GM23338 (cell line): Measurements from ENCODE around the gene RAD54L.
"Not testable (repeated sequence)": the region's sequence is repeated elsewhere in the genome, so short reads cannot be mapped to it uniquely, and the experiment has no call there.

Source experiments
- CREB1 ChIP-seq: fragments of 250-450 bp; sonication (Bioruptor Pico); IDR thresholded peaks from 2 replicates; pipeline ENCODE4 v1.5.0; 2020; ENCODE audit warnings: low read depth, mild to moderate bottlenecking, moderate library complexity
- ETS1 ChIP-seq: IDR thresholded peaks from 2 replicates; pipeline ENCODE4 v1.6.1; 2016; ENCODE audit warnings: antibody characterized with exemption
- EZH2 ChIP-seq: fragments of 200-600 bp; sonication (generic); IDR thresholded peaks from one replicate; pipeline ENCODE4 v1.8.0; 2017; ENCODE audit warnings: antibody characterized with exemption, mild to moderate bottlenecking, low read depth; ENCODE audit not compliant: unreplicated experiment
- EZH2phosphoT487 ChIP-seq: fragments of 200-600 bp; sonication (generic); IDR thresholded peaks from one replicate; pipeline ENCODE4 v1.8.1; 2018; ENCODE audit warnings: antibody characterized with exemption; ENCODE audit not compliant: unreplicated experiment
- JUNB ChIP-seq: IDR thresholded peaks from one replicate; pipeline ENCODE4 v1.6.1; 2016; ENCODE audit warnings: antibody characterized with exemption; ENCODE audit not compliant: unreplicated experiment
- NANOG ChIP-seq: IDR thresholded peaks from 2 replicates; pipeline ENCODE4 v1.6.1; 2016; ENCODE audit warnings: antibody characterized with exemption, borderline replicate concordance
- POLR2AphosphoS5 ChIP-seq: IDR thresholded peaks from 2 replicates; pipeline ENCODE4 v1.6.1; 2016; ENCODE audit warnings: antibody characterized with exemption, low read depth
- STAT1 ChIP-seq: IDR thresholded peaks from one replicate; pipeline ENCODE4 v1.6.1; 2016; ENCODE audit warnings: antibody characterized with exemption; ENCODE audit not compliant: unreplicated experiment
- ZNF114 ChIP-seq: fragments of 250-450 bp; sonication (Bioruptor Pico); IDR thresholded peaks from 2 replicates; pipeline ENCODE4 v1.5.0; 2020; ENCODE audit warnings: mild to moderate bottlenecking, moderate library complexity
- ZNF331 ChIP-seq: fragments of 250-450 bp; sonication (Bioruptor Pico); IDR thresholded peaks from 2 replicates; pipeline ENCODE4 v1.5.0; 2020; ENCODE audit warnings: low read depth, mild to moderate bottlenecking, moderate library complexity
- TF ChIP-seq, protein P1 (sequence below), 2 experiments: fragments of 200-600 bp in 1 of 2; sonication (generic) in 1 of 2; conservative IDR thresholded peaks; 2 replicates each; pipeline versions ENCODE4 v1.5.1 to v1.6.1; 2016 to 2017; ENCODE audit warnings: antibody characterized with exemption in 2 of 2, low read depth in 2 of 2, mild to moderate bottlenecking in 2 of 2, moderate library complexity in 1 of 2
- TF ChIP-seq, protein P2 (sequence below): IDR thresholded peaks from one replicate; pipeline ENCODE4 v1.6.1; 2018; ENCODE audit warnings: antibody characterized with exemption; ENCODE audit not compliant: unreplicated experiment

DNA sequence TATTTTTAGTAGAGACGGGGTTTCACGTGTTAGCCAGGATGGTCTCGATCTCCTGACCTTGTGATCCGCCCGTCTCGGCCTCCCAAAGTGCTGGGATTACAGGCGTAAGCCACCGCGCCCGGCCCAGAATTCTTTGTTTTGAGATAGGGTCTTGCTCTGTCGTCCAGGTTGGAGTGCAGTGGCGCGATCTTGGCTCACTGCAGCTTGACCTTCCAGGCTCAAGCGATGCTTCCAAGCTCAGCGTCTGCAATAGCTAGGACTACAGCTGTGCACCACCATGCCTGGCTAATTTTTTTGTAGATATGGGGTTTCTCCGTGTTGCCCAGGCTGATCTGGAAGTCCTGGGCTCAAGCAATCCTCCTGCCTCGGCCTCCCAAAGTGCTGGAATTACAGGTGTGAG lies 1.4 kb upstream of the RAD54L start:
- TF ChIP-seq POLR2AphosphoS5; CREB1; EZH2; ZNF331 (CRISPR knock-in tag); ETS1; EZH2phosphoT487; ZNF114 (CRISPR knock-in tag); JUNB; STAT1; NANOG: not testable (repeated sequence)
- TF ChIP-seq, protein P1, sequence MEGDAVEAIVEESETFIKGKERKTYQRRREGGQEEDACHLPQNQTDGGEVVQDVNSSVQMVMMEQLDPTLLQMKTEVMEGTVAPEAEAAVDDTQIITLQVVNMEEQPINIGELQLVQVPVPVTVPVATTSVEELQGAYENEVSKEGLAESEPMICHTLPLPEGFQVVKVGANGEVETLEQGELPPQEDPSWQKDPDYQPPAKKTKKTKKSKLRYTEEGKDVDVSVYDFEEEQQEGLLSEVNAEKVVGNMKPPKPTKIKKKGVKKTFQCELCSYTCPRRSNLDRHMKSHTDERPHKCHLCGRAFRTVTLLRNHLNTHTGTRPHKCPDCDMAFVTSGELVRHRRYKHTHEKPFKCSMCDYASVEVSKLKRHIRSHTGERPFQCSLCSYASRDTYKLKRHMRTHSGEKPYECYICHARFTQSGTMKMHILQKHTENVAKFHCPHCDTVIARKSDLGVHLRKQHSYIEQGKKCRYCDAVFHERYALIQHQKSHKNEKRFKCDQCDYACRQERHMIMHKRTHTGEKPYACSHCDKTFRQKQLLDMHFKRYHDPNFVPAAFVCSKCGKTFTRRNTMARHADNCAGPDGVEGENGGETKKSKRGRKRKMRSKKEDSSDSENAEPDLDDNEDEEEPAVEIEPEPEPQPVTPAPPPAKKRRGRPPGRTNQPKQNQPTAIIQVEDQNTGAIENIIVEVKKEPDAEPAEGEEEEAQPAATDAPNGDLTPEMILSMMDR (conservative IDR thresholded peaks at IDR 0.05; ENCODE audit: low read depth in 2 of 2): not testable (repeated sequence)
- TF ChIP-seq, protein P2, sequence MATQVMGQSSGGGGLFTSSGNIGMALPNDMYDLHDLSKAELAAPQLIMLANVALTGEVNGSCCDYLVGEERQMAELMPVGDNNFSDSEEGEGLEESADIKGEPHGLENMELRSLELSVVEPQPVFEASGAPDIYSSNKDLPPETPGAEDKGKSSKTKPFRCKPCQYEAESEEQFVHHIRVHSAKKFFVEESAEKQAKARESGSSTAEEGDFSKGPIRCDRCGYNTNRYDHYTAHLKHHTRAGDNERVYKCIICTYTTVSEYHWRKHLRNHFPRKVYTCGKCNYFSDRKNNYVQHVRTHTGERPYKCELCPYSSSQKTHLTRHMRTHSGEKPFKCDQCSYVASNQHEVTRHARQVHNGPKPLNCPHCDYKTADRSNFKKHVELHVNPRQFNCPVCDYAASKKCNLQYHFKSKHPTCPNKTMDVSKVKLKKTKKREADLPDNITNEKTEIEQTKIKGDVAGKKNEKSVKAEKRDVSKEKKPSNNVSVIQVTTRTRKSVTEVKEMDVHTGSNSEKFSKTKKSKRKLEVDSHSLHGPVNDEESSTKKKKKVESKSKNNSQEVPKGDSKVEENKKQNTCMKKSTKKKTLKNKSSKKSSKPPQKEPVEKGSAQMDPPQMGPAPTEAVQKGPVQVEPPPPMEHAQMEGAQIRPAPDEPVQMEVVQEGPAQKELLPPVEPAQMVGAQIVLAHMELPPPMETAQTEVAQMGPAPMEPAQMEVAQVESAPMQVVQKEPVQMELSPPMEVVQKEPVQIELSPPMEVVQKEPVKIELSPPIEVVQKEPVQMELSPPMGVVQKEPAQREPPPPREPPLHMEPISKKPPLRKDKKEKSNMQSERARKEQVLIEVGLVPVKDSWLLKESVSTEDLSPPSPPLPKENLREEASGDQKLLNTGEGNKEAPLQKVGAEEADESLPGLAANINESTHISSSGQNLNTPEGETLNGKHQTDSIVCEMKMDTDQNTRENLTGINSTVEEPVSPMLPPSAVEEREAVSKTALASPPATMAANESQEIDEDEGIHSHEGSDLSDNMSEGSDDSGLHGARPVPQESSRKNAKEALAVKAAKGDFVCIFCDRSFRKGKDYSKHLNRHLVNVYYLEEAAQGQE: not testable (repeated sequence)
